ENCODE measurements around the gene PIK3R6.

Gene PIK3R6

GRCh38 chr17:8832711-8833352 is 34.6 kb downstream of the PIK3R6 start:
- Histone ChIP-seq H3K27ac (no peak overlapping the region), H3K4me3 (no peak overlapping the region)
- no peak for DNase-seq (ENCODE audit: low spot score)
- no peak for TF ChIP-seq CTCF (IDR thresholded peaks at IDR 0.05)

DNA sequence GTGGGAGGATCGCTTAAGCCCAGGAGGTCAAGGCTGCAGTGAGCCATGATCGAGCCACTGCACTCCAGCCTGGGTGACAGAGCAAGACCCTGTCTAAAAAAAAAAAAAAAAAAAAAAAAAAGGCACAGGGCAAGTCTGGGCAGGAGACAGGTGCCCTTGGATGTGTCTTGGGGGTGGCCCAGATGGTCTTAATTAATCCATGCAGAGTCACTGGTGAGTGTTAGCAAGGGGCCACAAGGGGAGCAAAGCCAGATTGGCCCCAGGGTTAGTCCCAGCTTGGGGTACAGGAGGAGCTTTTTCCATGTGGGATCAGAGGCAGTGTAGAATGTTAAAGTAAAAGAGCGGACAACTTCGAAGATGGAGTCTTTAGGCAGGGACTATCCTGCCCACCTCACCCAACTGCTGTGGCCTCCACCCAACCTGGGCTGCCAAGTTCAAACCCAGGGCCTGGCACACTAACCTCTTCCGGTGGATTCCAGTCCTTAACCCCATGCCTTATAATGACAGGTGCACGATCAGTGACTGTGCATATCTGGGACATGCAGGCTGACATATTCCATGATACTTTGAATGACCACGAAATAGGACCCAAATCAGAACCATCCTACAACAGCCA is 36.1 kb downstream of the PIK3R6 start:
- Histone ChIP-seq H3K27ac (no peak overlapping the region), H3K4me3 (no peak overlapping the region)
- no peak for DNase-seq (ENCODE audit: low spot score)
- TF ChIP-seq CTCF (IDR thresholded peaks at IDR 0.05) = no peak

DNA sequence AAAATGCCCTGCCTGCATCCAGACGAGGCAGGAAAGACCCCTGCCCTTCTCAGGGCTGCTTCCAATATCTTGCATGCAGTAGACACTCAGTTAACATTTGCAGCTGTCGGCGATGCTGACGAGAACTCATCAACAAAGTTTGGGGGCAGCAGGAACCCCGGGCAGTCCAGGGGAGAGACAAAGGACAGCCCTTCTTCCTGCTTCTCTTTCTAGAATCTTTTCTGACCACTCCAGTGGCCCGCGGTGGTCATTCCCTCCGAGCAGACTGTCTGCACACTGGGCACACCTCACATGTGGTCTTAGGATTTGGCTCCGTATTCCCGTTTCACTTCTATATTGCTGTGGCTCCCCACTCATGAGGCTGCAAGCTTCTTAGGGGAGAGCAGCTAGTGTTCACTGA is 37.3 kb downstream of the PIK3R6 start:
- no peak for TF ChIP-seq CTCF (IDR thresholded peaks at IDR 0.05)
- Histone ChIP-seq H3K4me3 (no peak overlapping the region), H3K27ac (no peak overlapping the region)
- DNase-seq (ENCODE audit: low spot score) = no peak

DNA sequence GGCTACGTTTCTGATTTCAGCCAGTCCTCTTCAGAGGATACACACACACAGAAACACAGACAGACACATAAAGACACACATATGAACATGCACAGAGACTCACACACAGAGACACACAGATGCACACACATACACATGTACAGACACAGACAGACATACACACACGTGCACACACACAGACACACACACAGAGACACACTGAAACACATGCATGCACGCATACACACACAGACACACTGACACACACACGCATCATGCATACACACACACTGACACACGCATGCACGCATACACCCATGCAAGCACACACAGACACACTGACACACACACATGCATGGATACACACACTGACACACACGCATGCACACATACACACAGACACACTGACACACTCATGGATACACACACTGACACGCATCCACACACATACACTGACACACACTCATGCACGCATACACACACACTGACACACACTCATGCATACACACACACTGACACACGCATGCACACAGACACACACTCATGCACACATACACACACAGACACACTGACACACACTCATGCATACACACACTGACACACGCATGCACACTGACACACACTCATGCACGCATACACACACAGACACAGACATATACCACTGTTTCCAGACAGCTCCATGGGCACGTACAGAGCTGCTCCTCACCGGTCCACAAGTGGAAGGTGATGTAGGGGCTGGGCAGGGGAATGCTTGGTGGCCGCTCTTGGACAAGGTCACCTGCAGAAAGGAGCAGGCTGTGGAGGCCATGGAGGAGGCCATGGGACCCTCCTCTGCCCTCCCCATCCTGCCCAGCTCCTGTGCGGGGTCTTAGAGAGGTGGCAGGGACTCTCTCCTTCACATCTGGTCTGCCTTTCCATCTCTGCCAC is 38.2 kb downstream of the PIK3R6 start:
- no peak for DNase-seq (ENCODE audit: low spot score)
- Histone ChIP-seq H3K27ac (no peak overlapping the region), H3K4me3 (no peak overlapping the region)
- no peak for TF ChIP-seq CTCF (IDR thresholded peaks at IDR 0.05)

DNA sequence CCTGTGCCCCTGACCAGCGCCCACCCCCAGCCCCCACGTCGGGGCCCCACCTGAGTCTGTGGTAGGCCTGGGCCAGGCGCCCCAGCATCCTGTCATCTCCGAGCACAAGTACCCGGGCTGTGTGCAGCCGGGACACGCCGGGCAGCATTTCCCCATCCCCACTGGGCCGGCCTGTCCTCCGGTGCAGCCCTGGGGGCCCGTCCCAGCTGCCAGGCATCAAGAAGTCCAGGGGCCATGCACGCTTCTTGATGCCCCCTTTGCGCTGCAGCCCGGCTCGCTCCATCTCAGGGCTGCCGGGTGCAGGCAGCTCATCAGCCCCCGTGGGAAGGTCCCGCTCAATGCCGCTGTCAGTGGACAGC is 39.0 kb downstream of the PIK3R6 start:
- no peak overlapping the region for H3K27ac ChIP-seq
- TF ChIP-seq CTCF (IDR thresholded peaks at IDR 0.05) = no peak
- DNase-seq (ENCODE audit: low spot score) = no peak
- H3K4me3 ChIP-seq = no peak overlapping the region

- no peak for DNase-seq (ENCODE audit: low spot score)
- Histone ChIP-seq H3K27ac (no peak overlapping the region), H3K4me3 (no peak overlapping the region)
- TF ChIP-seq CTCF (IDR thresholded peaks at IDR 0.05) = no peak
Observed at GRCh38 chr17:8826808-8827435, 40.6 kb downstream of the PIK3R6 start.

Data from coronary artery (tissue), 2 donors.